IMR-90 (cell line): Measurements from ENCODE around the gene PPA2.

Experiments
- CEBPB ChIP-seq: IDR thresholded peaks from 2 replicates; pipeline ENCODE4 v1.6.1; 2012; ENCODE audit warnings: low read depth, low read length, improper control_type of control experiment
- CHD1 ChIP-seq: IDR thresholded peaks from 2 replicates; pipeline ENCODE4 v1.6.1; 2012; ENCODE audit warnings: low read depth, low read length, improper control_type of control experiment
- CTCF ChIP-seq: conservative IDR thresholded peaks from 2 replicates; pipeline ENCODE4 v1.5.1; 2012; ENCODE audit warnings: mild to moderate bottlenecking, low read depth, low read length, improper control_type of control experiment
- FOS ChIP-seq: fragments of 150-350 bp; IDR thresholded peaks from 2 replicates; pipeline ENCODE4 v1.6.1; 2016; ENCODE audit warnings: low read depth, low read length
- MAFK ChIP-seq: IDR thresholded peaks from 2 replicates; pipeline ENCODE4 v1.6.1; 2012; ENCODE audit warnings: low read depth, low read length, improper control_type of control experiment
- MXI1 ChIP-seq: IDR thresholded peaks from 2 replicates; pipeline ENCODE4 v1.6.1; 2012; ENCODE audit warnings: low read depth, mild to moderate bottlenecking, low read length, moderate library complexity, borderline replicate concordance
- NFE2L2 ChIP-seq: fragments of 150-350 bp; IDR thresholded peaks from 2 replicates; pipeline ENCODE4 v1.6.1; 2016; ENCODE audit warnings: low read depth, mild to moderate bottlenecking, low read length
- POLR2A ChIP-seq: IDR thresholded peaks from 2 replicates; pipeline ENCODE4 v1.6.1; 2012; ENCODE audit warnings: mild to moderate bottlenecking, low read depth, low read length
- RCOR1 ChIP-seq: IDR thresholded peaks from 2 replicates; pipeline ENCODE4 v1.6.1; 2012; ENCODE audit warnings: mild to moderate bottlenecking, low read length, improper control_type of control experiment; ENCODE audit not compliant: insufficient replicate concordance
- RFX5 ChIP-seq: IDR thresholded peaks from 2 replicates; pipeline ENCODE4 v1.8.0; 2012; ENCODE audit warnings: low read depth, mild to moderate bottlenecking, low read length, moderate library complexity
- USF2 ChIP-seq: fragments of 150-350 bp; IDR thresholded peaks from 2 replicates; pipeline ENCODE4 v1.6.1; 2017; ENCODE audit warnings: mild to moderate bottlenecking, antibody characterized with exemption, low read length, low read depth

GRCh38 chr4:105392858-105393257 is 81.0 kb downstream of the PPA2 start:
- TF ChIP-seq MXI1 (no peak), CTCF (no peak), NFE2L2 (no peak), RFX5 (no peak), CEBPB (no peak), POLR2A (no peak), USF2 (no peak), CHD1 (no peak), RCOR1 (no peak), MAFK (no peak), FOS (no peak)
